OCI-LY3 (cell line): ENCODE results near the gene AKAP17A.

Experiments used
- CTCF ChIP-seq: fragments of 200-600, 300-600 bp; sonication (generic); IDR thresholded peaks from 2 replicates; pipeline ENCODE4 v1.5.1; 2014; ENCODE audit warnings: antibody characterized with exemption, low read length, low read depth
- EZH2phosphoT487 ChIP-seq: fragments of 200-600 bp; shearing (Covaris generic); IDR thresholded peaks from 2 replicates; pipeline ENCODE4 v1.6.1; 2018; ENCODE audit warnings: antibody characterized with exemption, mixed run types, low read depth

- TF ChIP-seq CTCF (no peak), EZH2phosphoT487 (no peak)
These were observed 7.7 kb downstream of the AKAP17A start for GRCh38 chrX:1598876-1599790.
